GM06990 (cell line): Measurements from ENCODE around the gene SHANK2.
"Not testable (repeated sequence)": the region's sequence is repeated elsewhere in the genome, so short reads cannot be mapped to it uniquely, and the experiment has no call there.

Source experiments
- DNase-seq: peaks from one replicate; pipeline ENCODE4 v3.0.0-alpha.2; 2011; ENCODE audit not compliant: insufficient read length; ENCODE audit errors: extremely low read depth
- H3K27me3 ChIP-seq: replicated peaks from 2 replicates; pipeline ENCODE4 v1.6.0; 2011; ENCODE audit warnings: low read length; ENCODE audit not compliant: control insufficient read depth, insufficient read depth
- H3K36me3 ChIP-seq: 2 replicates; pipeline ENCODE4 v1.5.1; 2011; ENCODE audit warnings: low read length; ENCODE audit not compliant: control insufficient read depth, insufficient read depth
- H3K4me3 ChIP-seq: replicated peaks from 2 replicates; pipeline ENCODE4 v1.5.1; 2011; ENCODE audit warnings: low read depth, mild to moderate bottlenecking, control low read depth, low read length
- TF ChIP-seq, protein P1 (sequence below): IDR thresholded peaks from 2 replicates; pipeline ENCODE4 v1.5.1; 2011; ENCODE audit warnings: low read length, control low read depth, mild to moderate bottlenecking, inconsistent platforms; ENCODE audit not compliant: insufficient read depth, poor library complexity, severe bottlenecking

The SHANK2 gene

DNA sequence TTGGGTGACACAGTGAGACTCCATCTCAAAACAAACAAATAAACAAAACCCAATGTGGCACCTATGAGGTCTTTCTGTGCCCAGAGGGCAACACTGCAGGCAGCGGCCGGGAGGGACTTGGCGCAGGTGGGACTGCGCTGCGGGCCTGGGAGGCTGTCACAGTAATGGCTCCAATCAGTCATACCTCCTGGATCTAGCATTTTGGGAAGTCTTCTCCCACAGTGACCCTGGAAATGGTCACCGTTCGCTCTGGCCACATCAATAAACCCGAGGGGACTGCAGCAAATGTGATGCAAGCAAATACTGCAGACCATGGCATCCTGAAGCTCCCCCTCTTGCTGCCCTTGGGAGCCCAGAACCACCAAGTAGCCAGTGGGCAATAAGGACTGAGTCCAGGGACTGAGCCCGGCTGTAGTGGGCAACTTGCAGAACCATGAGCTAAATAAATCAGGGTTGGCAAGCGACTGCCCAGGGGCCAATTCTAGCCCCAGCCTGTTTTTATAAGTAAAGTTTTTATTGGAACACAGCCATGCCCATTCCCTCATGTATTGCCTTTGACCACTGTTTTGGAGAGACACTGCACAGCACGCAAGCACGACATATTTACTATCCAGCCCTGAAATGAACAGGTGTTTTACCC lies 15.4 kb downstream of the SHANK2 start:
- TF ChIP-seq, protein P1, sequence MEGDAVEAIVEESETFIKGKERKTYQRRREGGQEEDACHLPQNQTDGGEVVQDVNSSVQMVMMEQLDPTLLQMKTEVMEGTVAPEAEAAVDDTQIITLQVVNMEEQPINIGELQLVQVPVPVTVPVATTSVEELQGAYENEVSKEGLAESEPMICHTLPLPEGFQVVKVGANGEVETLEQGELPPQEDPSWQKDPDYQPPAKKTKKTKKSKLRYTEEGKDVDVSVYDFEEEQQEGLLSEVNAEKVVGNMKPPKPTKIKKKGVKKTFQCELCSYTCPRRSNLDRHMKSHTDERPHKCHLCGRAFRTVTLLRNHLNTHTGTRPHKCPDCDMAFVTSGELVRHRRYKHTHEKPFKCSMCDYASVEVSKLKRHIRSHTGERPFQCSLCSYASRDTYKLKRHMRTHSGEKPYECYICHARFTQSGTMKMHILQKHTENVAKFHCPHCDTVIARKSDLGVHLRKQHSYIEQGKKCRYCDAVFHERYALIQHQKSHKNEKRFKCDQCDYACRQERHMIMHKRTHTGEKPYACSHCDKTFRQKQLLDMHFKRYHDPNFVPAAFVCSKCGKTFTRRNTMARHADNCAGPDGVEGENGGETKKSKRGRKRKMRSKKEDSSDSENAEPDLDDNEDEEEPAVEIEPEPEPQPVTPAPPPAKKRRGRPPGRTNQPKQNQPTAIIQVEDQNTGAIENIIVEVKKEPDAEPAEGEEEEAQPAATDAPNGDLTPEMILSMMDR = no peak
- DNase-seq = no peak
- no peak overlapping the region for H3K4me3 ChIP-seq
- H3K36me3 ChIP-seq = no peaks in the 10 kb centered on the region
- H3K27me3 ChIP-seq = no peaks in the 10 kb centered on the region

DNA sequence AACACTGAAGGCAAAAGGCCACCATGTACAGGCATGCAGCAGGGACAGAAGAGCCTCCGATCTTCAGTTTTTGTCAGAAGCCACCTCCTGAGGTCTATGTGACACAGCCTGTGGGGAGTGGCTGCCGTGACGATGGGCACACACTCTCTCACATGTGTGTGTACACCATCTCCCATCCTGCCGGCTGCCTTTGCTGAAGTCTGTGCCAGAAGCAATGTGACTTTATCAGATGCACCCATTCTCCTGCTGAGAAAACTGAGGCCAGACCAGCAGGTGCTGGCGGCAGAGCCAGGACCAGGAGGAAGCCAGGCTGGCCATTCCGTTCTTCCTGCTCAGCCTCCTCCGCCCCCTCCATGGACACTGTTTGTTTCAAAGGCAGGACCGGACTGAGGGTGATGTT lies 16.7 kb downstream of the SHANK2 start:
- TF ChIP-seq, protein P1 = no peak
- Histone ChIP-seq H3K36me3 (no peaks in the 10 kb centered on the region), H3K27me3 (no peaks in the 10 kb centered on the region), H3K4me3 (no peak overlapping the region)
- DNase-seq = no peak

DNA sequence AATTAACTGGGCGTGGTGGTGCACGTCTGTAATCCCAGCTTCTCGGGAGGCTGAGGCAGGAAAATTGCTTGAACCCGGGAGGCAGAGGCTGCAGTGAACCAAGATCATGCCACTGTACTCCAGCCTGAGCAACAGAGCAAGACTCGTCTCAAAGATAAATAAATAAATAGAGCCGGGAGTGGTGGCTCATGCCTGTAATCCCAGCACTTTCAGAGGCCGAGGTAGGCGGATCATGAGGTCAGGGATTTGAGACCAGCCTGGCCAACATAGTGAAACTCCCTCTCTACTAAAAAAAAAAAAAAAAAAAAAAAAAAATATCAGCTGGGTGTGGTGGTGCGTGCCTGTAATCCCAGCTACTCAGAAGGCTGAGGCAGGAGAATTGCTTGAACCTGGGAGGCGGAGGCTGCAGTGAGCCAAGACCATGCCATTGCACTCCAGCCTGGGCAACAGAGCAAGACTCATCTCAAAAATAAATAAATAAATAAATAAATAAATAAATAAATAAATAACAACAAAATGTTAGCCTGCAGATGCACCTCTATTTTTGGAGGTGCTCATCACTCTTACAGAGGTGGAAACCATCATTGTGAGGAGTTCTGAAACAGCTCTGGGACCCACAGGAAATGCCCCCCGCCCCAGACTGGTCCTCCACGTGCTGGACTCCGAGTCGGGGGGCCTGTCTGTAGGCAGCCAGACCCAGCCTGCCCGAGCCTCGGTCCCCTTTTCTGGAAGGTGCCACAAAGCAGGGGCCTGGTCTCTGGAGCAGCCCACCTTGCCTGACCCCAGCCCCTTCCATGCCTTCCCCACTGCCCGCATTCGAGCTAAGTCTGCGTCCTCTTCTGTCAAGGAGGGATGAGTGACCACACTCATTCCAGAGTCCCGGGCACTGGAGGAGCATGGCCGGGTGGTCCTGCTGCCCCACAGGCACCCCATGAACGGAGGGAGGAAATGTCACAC lies 18.2 kb downstream of the SHANK2 start:
- H3K36me3 ChIP-seq, H3K4me3 ChIP-seq, H3K27me3 ChIP-seq, DNase-seq: not testable (repeated sequence)

DNA sequence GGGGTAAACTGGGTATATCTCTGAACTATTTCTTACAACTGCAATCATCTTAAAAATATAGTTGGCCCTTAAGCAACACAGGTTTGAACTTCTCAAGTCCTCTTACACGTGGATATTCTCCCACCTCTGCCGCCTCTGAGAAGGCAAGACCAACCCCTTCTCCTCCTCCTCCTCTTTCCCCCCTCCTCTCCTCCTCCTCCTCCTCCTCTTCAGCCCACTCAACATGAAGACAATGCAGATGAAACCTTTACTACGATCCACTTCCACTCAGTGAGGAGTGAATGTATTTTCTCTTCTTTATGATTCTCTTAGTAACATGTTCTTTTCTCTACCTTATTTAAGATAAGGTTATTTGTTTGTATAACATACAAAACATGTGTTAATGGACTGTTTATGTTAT lies 20.0 kb downstream of the SHANK2 start:
- DNase-seq = no peak
- Histone ChIP-seq H3K27me3 (no peaks in the 10 kb centered on the region), H3K4me3 (no peak overlapping the region), H3K36me3 (no peaks in the 10 kb centered on the region)
- TF ChIP-seq, protein P1 = no peak

DNA sequence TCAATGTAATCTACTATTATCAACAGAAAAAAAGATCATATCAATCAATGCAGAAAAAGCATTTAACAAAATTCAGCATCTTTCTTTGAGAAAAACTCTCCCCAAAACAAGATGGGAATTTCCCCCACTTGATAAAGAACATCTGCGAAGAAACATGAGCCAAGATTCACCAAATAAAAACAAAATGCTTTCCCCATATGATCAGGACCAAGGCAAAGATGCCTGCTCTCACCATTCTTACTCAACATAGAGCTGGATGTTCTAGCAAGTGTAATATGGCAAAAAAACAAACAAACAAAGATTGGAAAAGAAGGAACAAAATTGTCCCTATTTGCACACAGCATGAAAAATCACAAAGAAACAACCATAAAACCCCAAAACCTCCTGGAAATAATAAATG lies 23.4 kb downstream of the SHANK2 start:
- no peak for DNase-seq
- Histone ChIP-seq H3K4me3 (no peak overlapping the region), H3K27me3 (no peaks in the 10 kb centered on the region), H3K36me3 (no peaks in the 10 kb centered on the region)
- TF ChIP-seq, protein P1 = no peak

DNA sequence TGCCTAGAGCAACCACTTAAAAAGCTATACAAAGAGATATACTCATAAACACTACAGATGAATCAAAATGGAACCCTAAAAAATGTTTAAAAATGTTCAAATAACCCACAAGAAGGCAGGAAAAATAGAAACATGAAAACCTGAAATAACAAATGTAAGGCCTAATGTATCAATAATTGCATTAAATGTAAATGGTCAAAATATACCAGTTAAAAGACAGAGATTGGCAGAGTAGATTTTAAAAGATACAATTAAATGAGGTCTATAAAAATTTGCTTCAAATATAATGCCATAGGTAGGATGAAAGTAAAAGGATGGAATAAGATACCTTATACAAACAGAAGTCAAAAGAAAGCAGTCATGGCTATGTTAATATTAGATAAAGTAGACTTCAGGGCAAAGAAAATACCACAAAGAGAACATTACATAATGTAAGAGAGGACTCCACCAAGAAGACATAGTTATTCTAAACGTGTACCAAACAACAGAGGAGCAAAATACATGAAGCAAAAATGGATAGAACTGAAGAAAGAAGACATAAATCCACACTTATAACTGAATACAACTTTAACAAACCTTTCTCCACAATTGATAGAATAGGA lies 25.2 kb downstream of the SHANK2 start:
- Histone ChIP-seq H3K4me3 (no peak overlapping the region), H3K27me3 (no peaks in the 10 kb centered on the region), H3K36me3 (no peaks in the 10 kb centered on the region)
- no peak for DNase-seq
- TF ChIP-seq, protein P1 = no peak
